Tibial nerve (tissue), 4 donors: ENCODE results near the gene GNAQ. TPM values are rescaled to one million over a fixed set of nuclear protein-coding genes. Genes with fewer than 3 reads are reported as not detected.
A peak's percentile ranks its signal among the peaks of the same experiment; 100 is the strongest.

Experiments used
- DNase-seq, 2 donors: peaks; one replicate each; pipeline ENCODE4 v3.0.0-alpha.2; 2019; ENCODE audit warnings: low spot score in 2 of 2
- H3K27ac ChIP-seq, 4 donors: fragments of 200-600 bp; sonication (generic) in 3 of 4; one replicate each; pipeline ENCODE4 v1.5.1; 2017 to 2019; ENCODE audit warnings: mild to moderate bottlenecking in 1 of 4
- H3K27me3 ChIP-seq, 2 donors: fragments of 200-600 bp; sonication (generic) in 1 of 2; one replicate each; pipeline versions ENCODE4 v1.5.1 to v1.6.0; 2017 to 2019
- H3K36me3 ChIP-seq, 3 donors: fragments of 200-600 bp; sonication (generic); one replicate each; pipeline ENCODE4 v1.5.1; 2018 to 2019
- H3K4me1 ChIP-seq, 4 donors: fragments of 200-600 bp; sonication (generic) in 3 of 4; one replicate each; pipeline ENCODE4 v1.5.1; 2017 to 2019
- H3K4me3 ChIP-seq, 4 donors: fragments of 200-600 bp; sonication (generic) in 3 of 4; one replicate each; pipeline ENCODE4 v1.5.1; 2017 to 2019; ENCODE audit warnings: mild to moderate bottlenecking in 1 of 4, moderate library complexity in 1 of 4
- H3K9me3 ChIP-seq, 4 donors: fragments of 200-600 bp; sonication (generic) in 3 of 4; one replicate each; pipeline ENCODE4 v1.5.1; 2017 to 2019
- EP300 ChIP-seq, 2 donors: sonication (generic); formaldehyde crosslinking; IDR thresholded peaks; one replicate each; pipeline ENCODE4 v1.6.1; 2017; ENCODE audit warnings: antibody characterized with exemption in 2 of 2, mild to moderate bottlenecking in 1 of 2
- POLR2A ChIP-seq, 2 donors: fragments of 450-650 bp; IDR thresholded peaks; one replicate each; pipeline ENCODE4 v1.6.1; 2017; ENCODE audit warnings: antibody characterized with exemption in 2 of 2, mild to moderate bottlenecking in 2 of 2, moderate library complexity in 2 of 2
- WGBS, 2 donors: methylation state at CpG; one replicate each; pipeline ENCODE4 v1.1.5; 2018; 5-methylcytosine and 5-hydroxymethylcytosine counted together
- total RNA-seq, 4 donors: library from RNA; depleted of rRNA; stranded (reverse); fragments of >200 nt; gene quantifications; one replicate each; pipeline ENCODE4 v1.1.0, GENCODE V29; 2016
- TF ChIP-seq, protein P1 (sequence below), 5 experiments: fragments of 200-600 bp in 3 of 5; fragments of 450-650 bp in 2 of 5; sonication (generic) in 3 of 5; IDR thresholded peaks; one replicate each; pipeline ENCODE4 v1.5.1; 2016 to 2019; ENCODE audit warnings: antibody characterized with exemption in 5 of 5, mild to moderate bottlenecking in 3 of 5, moderate library complexity in 2 of 5

The GNAQ gene
- total RNA-seq, 4 donors from 2014 or later: 38.7 to 50.3 (median 41.6) TPM

DNA sequence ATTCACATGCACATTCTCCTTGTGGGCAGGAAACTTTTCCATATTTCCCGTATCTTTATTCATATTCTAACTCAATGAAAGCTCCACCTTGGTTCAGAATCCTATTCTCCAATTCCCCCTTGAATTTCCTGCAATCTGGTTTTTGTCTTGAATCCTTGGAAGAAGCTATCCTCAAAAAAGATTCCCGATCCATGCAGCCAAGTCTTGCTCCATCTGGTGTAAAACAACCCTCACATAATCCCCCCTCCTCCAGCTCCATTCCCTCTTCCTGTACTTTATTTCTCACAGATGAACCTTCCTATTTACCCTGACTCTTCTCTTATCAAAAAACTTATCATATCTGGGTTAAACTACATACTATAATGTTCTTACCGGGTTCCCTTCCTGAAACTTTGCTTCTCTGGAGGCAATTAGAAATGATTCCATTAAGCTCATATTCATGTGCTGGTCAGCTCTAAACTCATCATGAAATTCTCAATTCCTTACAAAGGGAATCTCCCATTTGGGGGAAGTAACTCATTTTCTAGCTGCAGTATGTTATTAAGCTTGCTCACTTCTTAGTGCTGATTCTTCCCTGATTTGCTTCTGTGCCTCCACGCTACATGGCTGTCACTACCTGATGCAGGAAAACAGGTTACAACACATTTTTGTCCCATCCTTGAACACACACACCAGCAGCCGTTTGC, 81.7 kb downstream of the GNAQ start:
- no peak for DNase-seq
- TF ChIP-seq, protein P1, sequence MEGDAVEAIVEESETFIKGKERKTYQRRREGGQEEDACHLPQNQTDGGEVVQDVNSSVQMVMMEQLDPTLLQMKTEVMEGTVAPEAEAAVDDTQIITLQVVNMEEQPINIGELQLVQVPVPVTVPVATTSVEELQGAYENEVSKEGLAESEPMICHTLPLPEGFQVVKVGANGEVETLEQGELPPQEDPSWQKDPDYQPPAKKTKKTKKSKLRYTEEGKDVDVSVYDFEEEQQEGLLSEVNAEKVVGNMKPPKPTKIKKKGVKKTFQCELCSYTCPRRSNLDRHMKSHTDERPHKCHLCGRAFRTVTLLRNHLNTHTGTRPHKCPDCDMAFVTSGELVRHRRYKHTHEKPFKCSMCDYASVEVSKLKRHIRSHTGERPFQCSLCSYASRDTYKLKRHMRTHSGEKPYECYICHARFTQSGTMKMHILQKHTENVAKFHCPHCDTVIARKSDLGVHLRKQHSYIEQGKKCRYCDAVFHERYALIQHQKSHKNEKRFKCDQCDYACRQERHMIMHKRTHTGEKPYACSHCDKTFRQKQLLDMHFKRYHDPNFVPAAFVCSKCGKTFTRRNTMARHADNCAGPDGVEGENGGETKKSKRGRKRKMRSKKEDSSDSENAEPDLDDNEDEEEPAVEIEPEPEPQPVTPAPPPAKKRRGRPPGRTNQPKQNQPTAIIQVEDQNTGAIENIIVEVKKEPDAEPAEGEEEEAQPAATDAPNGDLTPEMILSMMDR (IDR thresholded peaks at IDR 0.05): no peak
- no peak for TF ChIP-seq EP300 (IDR thresholded peaks at IDR 0.05)
- TF ChIP-seq POLR2A (IDR thresholded peaks at IDR 0.05): no peak
- Histone ChIP-seq H3K4me1 (peaks cover 0 to 89% (median 45%) of the 10 kb centered on the region in 4 donors), H3K4me3 (no peak overlapping the region), H3K9me3 (no peaks in the 10 kb centered on the region), H3K27ac (no peak overlapping the region), H3K27me3 (no peaks in the 10 kb centered on the region), H3K36me3 (no peaks in the 10 kb centered on the region)
- 78 to 80% methylated on average over 5 of the region's 5 CpGs for WGBS, 2 donors

DNA sequence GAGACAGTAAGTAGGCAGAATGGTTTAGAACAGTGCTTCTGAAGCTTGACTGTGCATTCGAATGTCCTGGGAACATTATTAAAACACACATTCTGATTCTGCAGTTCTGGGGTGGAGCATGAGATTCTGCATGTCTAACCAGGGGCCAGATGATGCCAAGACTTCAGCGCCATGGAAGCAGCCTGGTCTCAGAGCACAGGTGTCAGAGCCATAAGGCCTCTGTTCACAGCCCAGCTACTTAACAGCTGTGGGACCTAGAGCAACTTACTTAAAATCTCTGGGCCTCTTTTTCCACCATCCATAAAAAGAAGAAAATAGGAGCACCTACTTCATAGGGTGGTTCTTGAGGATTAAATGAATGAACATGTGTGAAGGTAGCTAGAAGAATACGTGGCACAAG, 84.0 kb downstream of the GNAQ start:
- Histone ChIP-seq H3K27ac (peak overlapping the region in 2 of 4 donors; percentile 42 to 63), H3K4me1 (peaks cover 0 to 88% (median 46%) of the 10 kb centered on the region in 4 donors), H3K36me3 (no peaks in the 10 kb centered on the region), H3K4me3 (no peak overlapping the region), H3K9me3 (no peaks in the 10 kb centered on the region), H3K27me3 (no peaks in the 10 kb centered on the region)
- TF ChIP-seq POLR2A (IDR thresholded peaks at IDR 0.05) (no peak), EP300 (IDR thresholded peaks at IDR 0.05) (no peak)
- TF ChIP-seq, protein P1 (IDR thresholded peaks at IDR 0.05): no peak
- DNase-seq: no peak
- 67 to 79% methylated on average over 3 of the region's 3 CpGs for WGBS, 2 donors

DNA sequence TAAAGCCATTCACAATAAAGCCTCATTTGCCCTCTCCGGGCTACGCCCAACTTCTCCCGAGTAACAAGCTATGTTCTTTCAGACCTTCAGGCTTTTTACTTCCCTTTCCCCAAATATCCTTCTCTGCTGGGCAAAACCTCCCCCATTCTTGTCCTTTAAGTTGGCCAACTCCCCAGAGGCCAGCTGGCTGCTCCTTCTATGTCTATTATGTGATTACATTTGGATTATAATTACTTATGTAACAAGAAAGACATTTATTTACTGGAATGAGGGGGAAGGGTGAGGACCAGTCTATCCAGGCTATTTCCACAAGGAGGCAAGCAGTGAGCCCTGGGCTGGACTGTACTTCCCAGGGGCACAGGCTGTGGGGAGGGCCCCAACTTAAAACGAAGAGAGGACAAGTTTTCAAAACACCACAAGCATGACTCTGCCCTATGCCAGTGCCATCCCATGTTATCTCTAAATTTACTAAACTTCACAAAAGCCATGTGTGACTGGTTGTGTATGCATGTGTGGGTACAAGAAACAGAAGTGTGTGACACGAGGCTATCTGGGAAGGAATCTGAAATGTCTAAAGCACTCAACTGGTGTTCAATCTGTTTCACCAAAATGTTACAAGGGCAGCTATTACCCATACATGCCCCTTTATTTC, 84.5 kb downstream of the GNAQ start:
- Histone ChIP-seq H3K9me3 (no peaks in the 10 kb centered on the region), H3K36me3 (no peaks in the 10 kb centered on the region), H3K27me3 (no peaks in the 10 kb centered on the region), H3K4me1 (peaks cover 0 to 84% (median 44%) of the 10 kb centered on the region in 4 donors), H3K4me3 (no peak overlapping the region), H3K27ac (peak overlapping the region in 3 of 4 donors; percentile 42 to 63 (median 62))
- WGBS, 2 donors: 36 to 37% methylated on average over 5 of the region's 5 CpGs
- TF ChIP-seq POLR2A (IDR thresholded peaks at IDR 0.05): no peak
- TF ChIP-seq, protein P1 (IDR thresholded peaks at IDR 0.05): no peak
- peak in 1 of 2 donors; percentile 36 for TF ChIP-seq EP300 (IDR thresholded peaks at IDR 0.05)
- DNase-seq: no peak

DNA sequence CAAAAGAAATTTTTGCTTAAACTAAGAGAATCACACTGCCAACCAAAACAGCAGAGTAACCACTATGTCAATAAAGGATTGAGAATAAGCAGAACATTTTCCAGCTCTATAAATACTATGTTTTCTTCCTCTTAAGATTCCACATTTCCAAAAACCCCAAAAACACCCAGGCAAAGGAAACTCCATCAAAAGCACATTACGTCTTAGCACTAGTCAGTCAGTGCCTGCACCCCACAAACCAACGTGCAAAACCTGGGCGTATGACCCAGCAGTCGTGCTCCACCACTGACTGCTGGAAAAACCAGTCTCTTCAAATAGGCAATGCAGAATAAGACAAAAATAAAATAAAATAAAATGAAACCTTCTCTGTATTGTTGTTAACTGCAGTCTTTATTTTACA, 85.3 kb downstream of the GNAQ start:
- peaks cover 0 to 76% (median 37%) of the 10 kb centered on the region in 4 donors for H3K4me1 ChIP-seq
- DNase-seq: no peak
- peak overlapping the region in 3 of 4 donors; percentile 39 to 63 (median 62) for H3K27ac ChIP-seq
- no peaks in the 10 kb centered on the region for H3K27me3 ChIP-seq
- H3K9me3 ChIP-seq: no peaks in the 10 kb centered on the region
- H3K4me3 ChIP-seq: no peak overlapping the region
- no peak for TF ChIP-seq POLR2A (IDR thresholded peaks at IDR 0.05)
- TF ChIP-seq EP300 (IDR thresholded peaks at IDR 0.05): no peak
- TF ChIP-seq, protein P1 (IDR thresholded peaks at IDR 0.05): no peak
- 60 to 73% methylated on average over 4 of the region's 4 CpGs for WGBS, 2 donors
- H3K36me3 ChIP-seq: no peaks in the 10 kb centered on the region

DNA sequence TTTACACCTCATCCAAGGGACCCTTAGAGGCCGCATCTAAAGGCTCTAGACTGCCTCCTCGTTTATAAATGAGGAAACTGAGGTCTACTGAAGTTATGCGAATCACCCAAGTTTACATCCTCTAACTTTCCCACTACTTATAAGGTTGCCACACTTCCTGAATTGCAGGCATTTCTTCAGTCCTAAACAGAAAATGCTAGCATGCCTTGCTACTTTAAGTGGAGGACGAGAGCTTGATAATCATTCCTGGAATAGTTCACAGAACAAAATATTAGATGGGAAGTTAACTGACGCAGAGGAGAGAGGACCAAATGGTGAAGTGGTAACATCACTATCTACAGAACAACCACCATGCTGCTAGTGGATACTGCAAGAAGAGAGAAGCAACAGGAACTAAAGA, 85.8 kb downstream of the GNAQ start:
- TF ChIP-seq EP300 (IDR thresholded peaks at IDR 0.05): peak in 1 of 2 donors; percentile 74
- no peak for TF ChIP-seq POLR2A (IDR thresholded peaks at IDR 0.05)
- TF ChIP-seq, protein P1 (IDR thresholded peaks at IDR 0.05): no peak
- 58 to 63% methylated on average over 5 of the region's 5 CpGs for WGBS, 2 donors
- DNase-seq: no peak
- no peaks in the 10 kb centered on the region for H3K27me3 ChIP-seq
- no peak overlapping the region for H3K4me3 ChIP-seq
- H3K27ac ChIP-seq: peak overlapping the region in 2 of 4 donors; percentile 63 to 70
- no peaks in the 10 kb centered on the region for H3K36me3 ChIP-seq
- H3K9me3 ChIP-seq: no peaks in the 10 kb centered on the region
- peaks cover 0 to 73% (median 37%) of the 10 kb centered on the region in 4 donors for H3K4me1 ChIP-seq
